Measurements from ENCODE around the gene CCDC175.

- TF ChIP-seq CTCF (IDR thresholded peaks at IDR 0.05; ENCODE audit: borderline replicate concordance, extremely low read depth, low read length, poor library complexity, severe bottlenecking) (no peak), EZH2 (IDR thresholded peaks at IDR 0.05; ENCODE audit: borderline replicate concordance, low read depth, low read length, severe bottlenecking) (no peak)
These were observed 100.9 kb downstream of the CCDC175 start for GRCh38 chr14:59475709-59476108.
